SH-SY5Y (cell line): ENCODE data around the gene MYL7.

Experiments used
- GATA2 ChIP-seq: IDR thresholded peaks from 2 replicates; pipeline ENCODE4 v1.6.1; 2011; ENCODE audit warnings: mild to moderate bottlenecking, low read depth, low read length
- GATA3 ChIP-seq: IDR thresholded peaks from 2 replicates; pipeline ENCODE4 v1.6.1; 2011; ENCODE audit warnings: low read depth, mild to moderate bottlenecking, low read length, moderate library complexity

DNA sequence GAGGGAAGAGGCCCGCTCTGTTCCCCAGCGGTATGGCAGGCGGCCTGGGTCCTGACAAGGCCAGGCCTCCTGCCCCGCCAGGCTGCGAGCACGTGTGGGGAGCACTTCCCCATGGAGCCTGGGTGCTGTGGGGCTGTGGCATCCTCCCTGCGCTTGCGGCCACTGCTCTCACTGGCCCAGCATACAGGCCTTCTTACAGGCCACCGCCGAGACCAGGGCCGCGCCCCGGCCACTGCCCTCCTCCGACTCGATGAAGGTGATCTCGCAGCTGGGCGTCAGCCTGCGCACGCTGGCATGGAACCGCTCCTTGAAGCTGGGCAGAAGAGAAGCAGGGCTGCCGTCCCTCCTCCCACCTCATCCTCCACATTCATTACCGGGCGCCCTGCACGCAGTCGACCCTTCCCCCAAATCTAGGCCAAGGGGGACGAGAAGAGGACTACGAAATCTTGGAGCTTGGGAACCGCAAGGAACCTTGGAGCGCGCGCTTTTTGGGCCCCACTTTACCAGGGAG lies 3.9 kb upstream of the MYL7 start:
- TF ChIP-seq GATA2: no peak
- no peak for TF ChIP-seq GATA3
